Retina (tissue), 1 donor: Measurements from ENCODE around the gene OGN.
"Not testable (repeated sequence)": the region's sequence is repeated elsewhere in the genome, so short reads cannot be mapped to it uniquely, and the experiment has no call there.

ENCODE experiments used
- DNase-seq: peaks from one replicate; pipeline ENCODE4 v3.0.0-alpha.2; 2016

OGN gene, protein sequence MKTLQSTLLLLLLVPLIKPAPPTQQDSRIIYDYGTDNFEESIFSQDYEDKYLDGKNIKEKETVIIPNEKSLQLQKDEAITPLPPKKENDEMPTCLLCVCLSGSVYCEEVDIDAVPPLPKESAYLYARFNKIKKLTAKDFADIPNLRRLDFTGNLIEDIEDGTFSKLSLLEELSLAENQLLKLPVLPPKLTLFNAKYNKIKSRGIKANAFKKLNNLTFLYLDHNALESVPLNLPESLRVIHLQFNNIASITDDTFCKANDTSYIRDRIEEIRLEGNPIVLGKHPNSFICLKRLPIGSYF

DNA sequence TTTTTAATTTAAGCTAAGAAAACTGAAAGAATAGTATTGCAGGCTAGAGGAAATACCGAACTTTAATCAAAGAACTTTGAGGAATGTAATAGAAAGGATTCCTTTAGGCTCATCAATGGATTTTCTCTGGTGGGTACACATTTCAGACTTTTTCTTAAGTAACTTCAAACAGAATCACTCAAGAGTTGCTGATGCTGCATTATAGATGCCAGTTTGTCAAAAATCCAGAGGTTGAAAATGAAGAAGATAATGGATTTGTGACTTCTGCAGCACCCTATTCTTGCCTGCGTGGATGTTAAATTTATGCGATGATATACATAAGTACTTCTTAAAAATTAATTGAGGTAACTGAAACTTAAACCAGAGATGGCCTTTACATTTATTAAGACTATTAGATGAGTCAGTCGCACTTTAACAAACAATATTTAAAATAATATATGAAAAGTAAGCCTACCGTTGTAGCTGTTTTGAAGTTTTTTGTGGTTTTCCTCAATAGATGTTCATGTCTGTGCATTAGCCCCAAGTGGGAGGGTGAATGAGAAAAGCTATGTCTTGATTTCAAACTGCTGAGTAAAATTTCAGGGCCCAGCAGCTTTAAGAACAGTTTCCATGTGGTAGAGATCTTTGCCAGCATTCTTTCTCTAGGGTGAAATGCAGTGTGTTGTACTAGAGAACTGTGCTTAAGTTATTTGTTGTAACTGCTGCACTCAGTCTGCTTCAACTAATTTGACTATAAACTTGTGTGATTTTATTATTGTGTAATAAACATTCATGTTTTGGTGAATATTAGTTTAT, at the start of gene OGN:
TSS of gene OGN (minus strand) at position 537 of the 795 bp plus-strand sequence. CDS start 1,171 bp downstream, outside the sequence.
- DNase-seq: no peak

GRCh38 chr9:92446536-92446935, 42.2 kb upstream of the OGN start:
- DNase-seq: no peak

GRCh38 chr9:92444841-92445240, 40.5 kb upstream of the OGN start:
- DNase-seq: no peak

DNA sequence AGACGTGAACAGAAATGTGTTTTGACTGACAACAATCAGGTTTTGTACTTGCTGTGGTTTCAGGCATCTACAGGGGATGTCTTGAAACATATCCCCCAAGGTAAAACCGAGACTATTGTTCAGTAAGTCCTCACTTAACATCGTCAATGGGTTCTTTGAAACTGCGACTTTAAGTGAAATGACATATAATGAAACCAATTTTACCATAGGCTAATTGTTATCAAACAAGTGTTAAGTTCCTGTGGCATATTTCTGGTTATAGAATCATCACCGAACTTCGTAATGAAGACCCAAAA, 36.3 kb upstream of the OGN start:
- no peak for DNase-seq

- no peak for DNase-seq
These were observed 35.8 kb upstream of the OGN start for GRCh38 chr9:92439921-92440750.

DNA sequence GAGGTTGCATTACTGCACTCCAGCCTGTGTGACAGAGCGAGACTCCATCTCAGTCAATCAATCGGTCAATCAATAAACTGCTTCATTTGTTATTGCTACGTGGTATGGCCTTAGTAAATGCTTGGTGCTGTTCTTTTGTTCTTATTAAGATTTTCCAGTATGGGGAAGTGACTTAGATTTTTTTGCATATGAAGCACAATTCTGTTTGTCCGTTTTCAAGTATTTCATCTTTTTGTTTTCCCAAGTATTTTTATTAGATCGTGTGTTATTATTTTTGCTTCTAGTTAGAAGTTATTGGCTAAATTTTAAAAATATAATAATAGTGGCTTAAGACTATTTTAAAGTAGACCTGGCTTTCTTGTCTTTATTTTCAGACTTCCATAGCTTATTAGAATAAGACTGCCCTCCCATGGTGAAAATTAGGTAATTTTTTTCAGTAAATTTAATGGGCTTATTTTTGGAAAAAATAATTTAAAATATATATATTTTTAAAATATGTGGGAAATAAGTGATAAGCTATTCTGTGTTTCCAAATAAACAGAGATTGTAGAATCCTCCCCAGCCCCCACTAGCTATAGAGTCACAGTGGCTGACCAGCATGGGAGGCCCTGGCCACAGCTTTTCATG, 34.6 kb upstream of the OGN start:
- no peak for DNase-seq

GRCh38 chr9:92435263-92435662, 30.9 kb upstream of the OGN start:
- no peak for DNase-seq

GRCh38 chr9:92432972-92433548, 28.7 kb upstream of the OGN start:
- DNase-seq: no peak

- DNase-seq: no peak
These were observed 28.0 kb upstream of the OGN start for GRCh38 chr9:92432350-92432749.

DNA sequence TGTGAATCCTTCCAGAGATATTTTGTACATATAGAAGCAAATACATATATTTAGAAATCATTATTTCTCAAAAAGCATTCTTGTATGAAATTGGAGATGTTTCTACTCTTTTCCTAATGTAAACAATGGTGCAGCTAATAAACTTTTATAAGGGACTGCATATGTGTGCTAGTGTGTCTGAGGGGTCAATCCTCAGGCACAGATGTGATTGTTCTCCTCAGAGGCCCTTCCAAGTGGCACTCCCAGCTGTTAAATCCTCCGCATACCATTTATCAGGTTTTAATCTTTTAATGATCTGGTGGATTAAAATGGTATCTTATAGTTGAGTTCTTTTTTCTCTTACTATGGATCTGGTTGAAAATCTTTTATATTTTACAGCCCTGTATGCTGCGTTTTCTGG, 25.5 kb upstream of the OGN start:
- no peak for DNase-seq

DNA sequence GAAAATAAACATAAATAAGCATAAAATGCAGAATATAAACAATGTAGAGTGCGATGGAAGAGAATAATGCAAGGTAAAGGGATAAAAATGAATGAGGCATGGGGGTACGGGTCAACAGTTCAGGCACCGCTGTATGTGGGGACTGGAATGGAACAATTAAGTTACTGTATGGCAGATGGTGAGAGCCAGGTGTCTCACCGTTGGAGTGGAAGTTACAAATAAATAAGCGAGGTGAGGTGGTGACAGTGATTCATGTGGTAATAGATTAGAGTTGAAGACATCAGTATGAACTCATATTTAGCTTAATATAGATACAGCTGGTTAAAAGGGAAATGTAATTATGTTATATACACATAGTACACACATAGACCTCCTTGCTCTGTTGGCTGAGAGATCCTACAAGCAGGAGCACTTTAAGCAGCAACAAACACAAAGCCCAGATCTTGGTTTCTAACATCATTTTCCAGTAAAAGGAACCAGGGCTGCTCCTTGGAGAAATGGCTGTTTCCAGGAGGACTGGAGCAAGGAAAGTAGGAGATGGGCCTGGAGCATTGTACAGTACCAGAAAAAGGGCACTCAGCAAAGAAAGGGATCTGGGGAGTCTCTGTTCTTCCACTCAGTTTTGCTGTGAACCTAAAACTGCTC, 22.2 kb upstream of the OGN start:
- DNase-seq: no peak

DNA sequence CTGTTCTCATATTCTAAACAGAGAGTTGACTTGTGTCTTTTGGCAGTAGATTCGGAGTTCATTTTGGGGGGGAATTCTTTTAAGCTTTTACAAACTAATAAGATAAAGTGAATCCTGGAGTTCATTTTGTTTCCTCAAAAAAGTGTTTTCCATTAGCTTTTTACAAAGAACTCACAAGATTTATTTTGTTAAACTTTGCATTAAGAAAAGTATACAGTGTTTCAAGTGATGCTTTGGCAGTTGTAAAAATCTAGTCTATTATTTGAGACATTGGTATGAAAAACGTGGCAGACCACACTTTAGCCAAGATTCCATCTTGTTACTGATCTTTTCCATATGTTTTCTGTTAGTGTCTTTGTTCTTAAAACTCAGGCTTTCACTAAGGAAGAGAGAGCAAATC, 21.1 kb upstream of the OGN start:
- no peak for DNase-seq

DNA sequence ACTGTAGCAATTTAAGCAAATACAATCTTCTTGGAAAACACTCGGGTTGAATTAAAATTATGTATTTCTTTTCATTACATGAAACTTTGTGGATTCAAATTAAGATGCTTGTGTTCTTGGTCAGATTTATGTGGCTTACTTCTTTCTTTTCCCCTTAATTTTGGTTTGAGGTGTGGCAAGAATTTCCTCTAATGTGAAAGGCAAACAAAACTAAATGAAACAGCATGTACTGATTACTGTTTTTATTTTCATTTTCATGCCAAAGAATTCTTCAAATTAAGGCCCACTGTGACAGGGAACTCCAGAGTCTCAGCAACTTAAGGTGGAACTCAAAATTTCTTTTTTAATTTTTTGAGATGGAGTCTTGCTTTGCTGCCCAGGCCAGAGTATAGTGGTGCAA, 20.0 kb upstream of the OGN start, which contains the start of gene OMD:
TSS of gene OMD (minus strand) at position 132 of the 400 bp plus-strand sequence. CDS start 6,913 bp downstream, outside the sequence.
- no peak for DNase-seq

DNA sequence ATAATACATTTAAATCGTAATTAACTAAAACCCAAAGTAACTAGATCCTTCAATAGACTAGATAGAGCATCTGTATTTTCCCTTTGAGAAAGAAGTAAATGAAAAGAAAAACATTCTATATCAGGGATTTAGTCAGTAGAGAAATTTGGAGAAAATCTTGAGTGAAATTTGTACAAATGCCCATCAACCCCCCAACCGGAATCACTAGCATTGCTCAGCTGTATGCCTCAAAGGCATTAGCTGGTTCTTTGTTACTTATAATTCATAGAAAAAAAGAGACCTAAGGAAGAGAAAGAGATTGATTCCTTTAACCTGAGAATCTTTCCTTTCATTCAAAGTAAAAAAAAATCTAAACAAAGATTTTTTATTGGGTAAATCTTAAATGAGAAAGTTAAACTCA, 19.2 kb upstream of the OGN start:
- no peak for DNase-seq

- no peak for DNase-seq
These were observed 18.4 kb upstream of the OGN start for GRCh38 chr9:92422611-92423338.

DNA sequence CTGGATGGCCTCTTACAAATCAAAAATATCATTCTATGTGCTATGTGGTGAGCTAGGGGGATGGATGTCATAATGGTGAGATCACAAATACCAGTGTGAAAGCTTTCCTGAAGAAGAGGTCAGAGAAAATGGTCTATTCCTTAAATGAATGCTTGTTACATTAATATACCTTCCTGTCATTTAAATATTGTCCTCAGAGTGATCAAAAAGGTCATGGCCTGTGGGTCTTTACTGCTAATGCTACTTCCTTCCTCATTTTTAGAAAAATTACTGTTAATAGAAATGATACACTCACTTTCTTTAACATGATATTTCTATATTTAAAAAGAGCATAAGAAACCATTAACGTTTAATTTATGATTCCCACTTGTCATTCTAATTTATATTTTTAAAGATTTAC, 10.2 kb upstream of the OGN start:
- no peak for DNase-seq

DNA sequence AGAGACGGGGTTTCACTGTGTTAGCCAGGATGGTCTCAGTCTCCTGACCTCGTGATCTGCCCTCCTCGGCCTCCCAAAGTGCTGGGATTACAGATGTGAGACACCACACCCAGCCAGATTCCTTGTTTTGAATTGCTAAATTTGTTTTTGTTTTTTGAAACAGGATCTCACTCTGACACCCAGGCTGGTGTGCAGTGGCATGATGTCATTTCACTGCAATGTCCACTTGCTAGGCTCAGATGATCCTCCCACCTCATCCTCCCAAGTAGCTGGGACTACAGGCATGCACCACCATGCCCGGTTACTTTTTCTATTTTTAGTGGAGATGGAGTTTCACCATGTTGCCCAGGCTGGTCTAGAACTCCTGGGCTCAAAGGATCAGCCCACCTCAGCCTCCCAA, 6.8 kb upstream of the OGN start:
- DNase-seq: not testable (repeated sequence)

DNA sequence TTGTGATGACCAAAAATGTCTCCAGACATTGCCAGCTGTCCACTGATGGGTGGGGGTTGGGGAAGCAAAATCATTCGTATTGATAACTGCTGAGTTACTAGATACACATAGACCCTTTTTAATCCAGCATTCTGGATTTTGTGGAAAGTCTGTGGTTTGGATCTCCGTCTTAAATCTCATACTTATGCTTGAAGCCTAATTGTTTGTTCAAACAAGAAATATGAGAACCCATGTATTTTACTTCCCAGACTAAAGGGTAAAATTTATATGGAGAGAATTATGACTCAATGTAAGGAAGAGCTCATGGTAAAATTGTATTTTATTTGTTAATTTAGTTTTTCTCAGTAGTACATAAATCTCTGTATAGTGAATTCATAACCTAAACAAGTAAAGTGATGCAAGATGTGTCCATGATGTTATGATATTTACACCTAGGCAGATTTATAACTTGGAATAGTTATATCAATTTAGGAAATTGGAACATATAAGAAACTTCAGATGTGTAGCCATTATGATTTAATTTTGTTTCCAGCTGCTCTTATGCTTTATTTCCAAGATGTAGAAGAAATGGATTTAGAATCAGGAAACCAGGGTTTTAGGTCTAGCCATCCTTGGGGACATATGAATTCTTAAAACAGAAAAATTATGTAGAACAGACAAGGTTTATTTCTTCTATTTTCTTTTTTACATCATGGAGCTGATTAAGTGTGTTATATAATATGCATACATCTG, 4.5 kb upstream of the OGN start:
- no peak for DNase-seq

DNA sequence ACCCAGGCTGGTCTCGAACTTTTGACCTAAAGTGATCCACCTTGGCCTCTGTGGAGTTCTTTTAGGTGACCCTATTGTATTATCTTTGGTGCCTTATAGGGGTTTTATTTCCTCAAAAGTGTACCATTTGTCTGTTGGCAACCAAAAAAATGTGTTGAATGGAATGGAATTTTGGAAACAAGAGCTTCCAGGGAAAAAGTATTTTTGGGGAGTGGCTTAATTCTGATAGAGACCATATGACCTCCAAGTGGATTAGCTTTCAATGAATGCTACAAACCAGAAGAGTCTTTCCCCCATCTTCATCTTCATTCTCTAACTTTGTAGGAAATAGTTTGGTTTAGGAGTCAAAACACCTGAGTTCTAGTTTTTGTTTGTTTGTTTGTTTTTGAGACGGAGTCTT, 3.4 kb upstream of the OGN start:
- DNase-seq: no peak

DNA sequence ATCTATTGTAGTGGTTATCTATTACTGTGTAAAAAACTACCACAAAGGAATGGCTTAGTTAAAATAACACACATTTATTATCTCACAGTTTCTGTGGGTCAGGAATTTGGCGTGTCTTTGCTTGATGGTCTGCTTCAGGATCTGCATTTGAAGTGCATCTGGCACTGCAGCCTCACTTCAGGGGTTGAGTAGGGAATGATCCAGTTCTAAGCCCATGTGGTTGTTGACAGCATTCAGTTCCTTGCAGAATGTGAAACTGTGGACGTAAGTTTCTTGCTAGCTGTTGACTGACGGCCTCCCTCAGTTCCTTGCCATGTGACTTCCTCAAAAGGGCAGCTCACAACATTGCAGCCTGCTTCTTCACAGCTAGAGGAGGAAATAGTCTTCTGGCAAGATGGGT, 2.1 kb upstream of the OGN start:
- DNase-seq: no peak

DNA sequence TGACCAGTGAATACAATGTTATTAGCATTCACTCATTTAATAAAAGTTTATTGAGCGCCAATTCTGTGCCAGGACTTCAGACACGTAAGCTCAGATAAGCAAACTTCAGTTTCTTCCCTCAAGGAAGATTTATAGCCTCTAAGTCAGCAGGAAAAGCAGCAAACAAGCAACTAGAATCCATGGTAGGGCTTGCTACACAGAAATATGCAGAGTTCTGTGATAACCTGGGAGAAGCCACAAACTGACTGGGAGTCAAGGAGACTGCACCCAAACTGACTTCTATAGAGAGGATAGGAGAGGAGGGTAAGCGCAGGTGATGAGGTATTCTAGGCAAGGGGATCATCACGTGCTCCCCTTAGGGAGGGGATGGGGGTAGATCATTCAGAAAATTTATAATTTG, 1.4 kb upstream of the OGN start:
- DNase-seq: no peak
